NCI-H460 (cell line): ENCODE data around the gene ABCB4. TPM values are rescaled to one million over a fixed set of nuclear protein-coding genes. Genes with fewer than 3 reads are reported as not detected.

Experiments used
- DNase-seq: peaks from one replicate; pipeline ENCODE4 v3.0.0-alpha.2; 2016; ENCODE audit warnings: low read depth; ENCODE audit errors: extremely low read depth
- polyA plus RNA-seq: library from polyadenylated mRNA; depleted of rRNA; stranded (reverse); fragments of >200 nt; gene quantifications from 2 replicates; pipeline ENCODE4 v1.2.3, GENCODE V29; 2014; cell fraction: nucleus; rRNA removed
- total RNA-seq: library from RNA; depleted of rRNA; stranded (reverse); fragments of >200 nt; shearing (Covaris generic); gene quantifications from 2 replicates; pipeline ENCODE4 v1.2.3, GENCODE V29; 2014; rRNA removed

The ABCB4 gene
- total RNA-seq, result 0.07 TPM in 1 of 2 replicates, not detected in the other
- 0.06 TPM in 1 of 2 replicates, not detected in the other for polyA plus RNA-seq

GRCh38 chr7:87475359-87476178 lies at the start of gene ABCB4:
Gene ABCB4, minus strand, starts transcription at chr7:87475680. Its CDS starts 215 bp downstream, at chr7:87475465.
- DNase-seq, result no peak

- DNase-seq, result no peak
These were observed 43.3 kb upstream of the ABCB4 start for GRCh38 chr7:87518735-87519134.

GRCh38 chr7:87517891-87518290 lies 42.4 kb upstream of the ABCB4 start:
- DNase-seq, result no peak

- DNase-seq, result no peak
These were observed 41.8 kb upstream of the ABCB4 start for GRCh38 chr7:87517136-87517815.

- no peak for DNase-seq
These were observed 38.4 kb upstream of the ABCB4 start for GRCh38 chr7:87513735-87514335.

GRCh38 chr7:87512906-87513305 lies 37.4 kb upstream of the ABCB4 start:
- DNase-seq, result no peak

GRCh38 chr7:87511510-87511909 lies 36.0 kb upstream of the ABCB4 start:
- no peak for DNase-seq

- DNase-seq, result no peak
These were observed 35.0 kb upstream of the ABCB4 start for GRCh38 chr7:87510411-87510875.

- DNase-seq, result no peak
These were observed 32.0 kb upstream of the ABCB4 start for GRCh38 chr7:87507446-87507845.

GRCh38 chr7:87506246-87507180 lies 31.0 kb upstream of the ABCB4 start:
- DNase-seq, result peak; percentile 36

- no peak for DNase-seq
These were observed 30.2 kb upstream of the ABCB4 start for GRCh38 chr7:87505557-87506245.

GRCh38 chr7:87505122-87505521 lies 29.6 kb upstream of the ABCB4 start:
- no peak for DNase-seq

- no peak for DNase-seq
These were observed 24.0 kb upstream of the ABCB4 start for GRCh38 chr7:87499494-87499893.

GRCh38 chr7:87498893-87499292 lies 23.4 kb upstream of the ABCB4 start:
- no peak for DNase-seq

- DNase-seq, result no peak
These were observed 22.0 kb upstream of the ABCB4 start for GRCh38 chr7:87497482-87497881.

- no peak for DNase-seq
These were observed 19.9 kb upstream of the ABCB4 start for GRCh38 chr7:87495366-87495765.

- no peak for DNase-seq
These were observed 19.0 kb upstream of the ABCB4 start for GRCh38 chr7:87494454-87494853.

- DNase-seq, result no peak
These were observed 7.7 kb upstream of the ABCB4 start for GRCh38 chr7:87483131-87483530.

- no peak for DNase-seq
These were observed 6.6 kb upstream of the ABCB4 start for GRCh38 chr7:87482115-87482514.

GRCh38 chr7:87480386-87480785 lies 4.9 kb upstream of the ABCB4 start:
- no peak for DNase-seq
